GM03348 (cell line): Measurements from ENCODE around the gene KRTAP10-8.
"Not testable (repeated sequence)": the region's sequence is repeated elsewhere in the genome, so short reads cannot be mapped to it uniquely, and the experiment has no call there.

Experiments
- DNase-seq: peaks from one replicate; pipeline ENCODE4 v3.0.0; 2012; ENCODE audit warnings: low spot score

KRTAP10-8 gene

GRCh38 chr21:44579056-44579832, 32.6 kb upstream of the KRTAP10-8 start:
- no peak for DNase-seq

GRCh38 chr21:44579833-44580144, 32.1 kb upstream of the KRTAP10-8 start:
- no peak for DNase-seq

- DNase-seq = not testable (repeated sequence)
Measured at GRCh38 chr21:44580231-44580821, 31.6 kb upstream of the KRTAP10-8 start, which contains the start of gene KRTAP10-5. Gene KRTAP10-5, minus strand, starts transcription at chr21:44580604. Its CDS starts 26 bp downstream, at chr21:44580578.

DNA sequence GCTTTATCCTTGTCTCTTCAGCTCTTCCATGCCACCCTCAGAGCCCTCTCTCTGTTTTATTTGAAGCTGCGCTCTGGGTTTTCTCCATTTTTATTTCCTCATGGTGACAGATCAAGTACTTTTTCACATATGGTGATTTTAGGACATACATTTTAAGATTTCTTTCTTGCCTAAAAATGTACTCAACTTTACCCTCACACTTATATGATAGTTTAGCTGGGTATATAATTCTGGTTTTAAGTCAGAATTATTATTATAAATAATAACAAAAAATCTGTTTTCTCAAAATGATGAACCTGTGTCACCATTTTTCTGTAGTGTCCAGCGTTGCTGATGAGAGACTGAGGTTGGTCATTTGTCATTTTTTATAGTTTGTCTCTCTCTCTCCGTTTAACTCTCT, 30.7 kb upstream of the KRTAP10-8 start:
- DNase-seq = no peak

GRCh38 chr21:44582055-44582454, 29.8 kb upstream of the KRTAP10-8 start:
- no peak for DNase-seq

GRCh38 chr21:44583089-44583799, 28.6 kb upstream of the KRTAP10-8 start:
- no peak for DNase-seq

GRCh38 chr21:44583800-44584147, 28.1 kb upstream of the KRTAP10-8 start:
- DNase-seq = no peak

GRCh38 chr21:44585892-44586291, 26.0 kb upstream of the KRTAP10-8 start:
- no peak for DNase-seq

DNA sequence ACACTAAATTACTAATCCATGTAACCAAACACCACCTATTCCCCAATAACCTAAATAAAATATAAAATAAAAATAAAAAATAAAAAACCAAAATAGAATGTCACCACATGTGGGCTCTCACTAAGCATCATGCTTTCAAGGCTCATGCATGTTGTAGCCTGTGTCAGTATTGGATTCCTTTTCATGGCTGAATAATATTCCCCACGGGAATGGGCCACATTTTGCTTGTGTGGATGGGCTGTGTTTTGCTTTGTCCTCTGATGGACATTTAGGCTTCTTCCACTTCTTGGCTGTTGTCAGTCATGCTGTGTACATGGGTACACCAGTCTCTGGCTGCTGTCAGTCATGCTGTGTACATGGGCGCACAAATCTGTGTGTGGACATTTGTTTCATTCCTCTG, 22.8 kb upstream of the KRTAP10-8 start:
- DNase-seq = no peak

- DNase-seq = no peak
Measured at GRCh38 chr21:44589586-44590305, 22.1 kb upstream of the KRTAP10-8 start.

DNA sequence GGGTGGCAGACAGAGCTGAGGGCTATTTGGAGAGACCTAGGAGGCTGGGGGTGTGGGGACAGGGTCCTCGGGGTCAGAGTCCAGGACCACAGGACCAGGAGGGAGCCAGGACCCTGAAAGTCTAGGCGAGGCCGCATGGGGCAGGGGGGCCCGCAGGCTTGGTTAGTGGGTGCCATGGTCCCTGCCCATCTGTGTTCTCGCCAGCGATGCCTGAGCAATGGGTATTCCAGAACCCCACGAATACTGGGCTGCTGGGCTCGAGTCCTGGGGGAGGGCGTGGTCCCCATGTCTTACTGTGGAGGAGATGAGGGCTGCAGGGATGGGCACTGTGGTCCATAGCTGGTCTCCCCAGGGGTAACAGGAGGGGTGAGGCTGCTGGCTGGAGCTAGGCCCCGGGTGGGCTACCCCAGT, 21.6 kb upstream of the KRTAP10-8 start:
- no peak for DNase-seq

DNA sequence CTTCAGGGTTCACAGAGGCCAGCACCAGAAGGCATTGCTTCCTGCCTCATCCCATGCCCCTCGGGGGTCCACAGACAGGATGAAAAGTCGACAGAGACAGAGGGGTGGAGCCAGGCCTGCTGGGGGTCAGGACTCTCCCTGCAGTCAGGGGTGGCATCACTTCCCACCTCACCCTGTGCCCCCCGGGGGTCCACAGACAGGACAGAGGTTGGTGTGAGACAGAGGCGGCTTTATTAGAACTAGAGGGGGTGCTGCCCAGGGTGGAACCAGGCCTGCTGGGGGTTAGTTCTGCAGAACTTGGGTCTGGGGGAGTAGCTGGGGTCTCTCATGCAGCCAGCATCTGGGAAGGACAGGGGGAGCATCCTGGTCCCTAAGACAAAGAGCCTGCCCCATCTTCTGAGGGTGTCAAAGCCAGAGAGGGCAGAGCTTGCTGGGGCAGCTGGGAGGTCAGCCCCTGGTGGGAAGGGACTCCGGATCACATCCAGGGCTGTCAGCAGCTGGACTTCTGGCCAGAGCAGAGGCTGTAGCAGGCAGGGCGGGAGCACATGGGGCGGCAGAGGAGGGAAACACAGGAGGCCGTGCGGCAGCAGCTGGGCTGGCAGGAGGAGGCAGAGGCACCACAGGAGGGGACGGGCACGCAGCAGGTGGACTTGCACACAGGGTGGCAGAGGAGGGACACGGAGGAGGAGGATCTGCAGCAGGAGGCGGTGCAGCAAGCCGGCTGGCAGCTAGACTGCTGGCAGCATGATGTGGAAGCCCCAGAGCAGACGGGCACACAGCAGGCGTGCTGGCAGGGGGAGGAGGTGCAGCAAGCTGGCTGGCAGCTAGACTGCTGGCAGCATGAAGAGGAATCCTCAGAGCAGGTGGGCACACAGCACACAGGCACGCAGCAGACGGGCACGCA, 20.7 kb upstream of the KRTAP10-8 start:
- DNase-seq = not testable (repeated sequence)

DNA sequence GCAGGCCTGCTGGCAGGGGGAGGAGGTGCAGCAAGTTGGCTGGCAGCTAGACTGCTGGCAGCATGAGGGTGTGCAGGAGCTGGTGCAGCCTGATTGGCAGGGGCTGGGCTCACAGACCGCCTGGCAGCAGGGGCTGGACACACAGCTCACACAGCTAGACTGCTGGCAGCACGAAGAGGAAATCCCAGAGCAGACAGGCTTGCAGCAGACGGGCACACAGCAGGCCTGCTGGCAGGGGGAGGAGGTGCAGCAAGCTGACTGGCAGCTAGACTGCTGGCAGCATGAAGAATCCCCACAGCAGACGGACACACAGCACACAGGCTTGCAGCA, 20.1 kb upstream of the KRTAP10-8 start:
- DNase-seq = not testable (repeated sequence)

GRCh38 chr21:44592446-44593311, 19.2 kb upstream of the KRTAP10-8 start, which contains the start of gene KRTAP10-6:
Gene KRTAP10-6, minus strand, starts transcription at chr21:44592505. Its CDS starts 21 bp downstream, at chr21:44592484.
- DNase-seq = no peak

GRCh38 chr21:44593598-44594405, 18.1 kb upstream of the KRTAP10-8 start:
- no peak for DNase-seq

GRCh38 chr21:44594406-44594916, 17.4 kb upstream of the KRTAP10-8 start:
- DNase-seq = no peak

DNA sequence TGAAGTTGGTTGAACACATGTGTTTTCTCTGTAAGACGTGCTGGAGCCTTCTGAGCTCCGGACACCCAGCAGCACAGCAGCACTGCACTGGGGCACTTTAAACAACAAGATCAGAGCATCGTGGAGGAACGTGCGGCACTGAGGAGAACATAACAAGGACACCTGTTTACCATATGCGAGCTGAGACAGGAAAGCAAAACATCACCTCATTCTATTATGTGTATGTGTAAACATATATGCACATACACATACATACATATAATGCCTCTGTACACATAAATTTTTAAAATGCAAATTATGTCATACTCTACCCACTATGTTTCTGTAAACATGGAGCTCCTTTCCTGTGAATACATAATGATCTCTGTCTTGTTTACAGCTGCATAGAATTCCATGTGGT, 16.4 kb upstream of the KRTAP10-8 start:
- DNase-seq = no peak

DNA sequence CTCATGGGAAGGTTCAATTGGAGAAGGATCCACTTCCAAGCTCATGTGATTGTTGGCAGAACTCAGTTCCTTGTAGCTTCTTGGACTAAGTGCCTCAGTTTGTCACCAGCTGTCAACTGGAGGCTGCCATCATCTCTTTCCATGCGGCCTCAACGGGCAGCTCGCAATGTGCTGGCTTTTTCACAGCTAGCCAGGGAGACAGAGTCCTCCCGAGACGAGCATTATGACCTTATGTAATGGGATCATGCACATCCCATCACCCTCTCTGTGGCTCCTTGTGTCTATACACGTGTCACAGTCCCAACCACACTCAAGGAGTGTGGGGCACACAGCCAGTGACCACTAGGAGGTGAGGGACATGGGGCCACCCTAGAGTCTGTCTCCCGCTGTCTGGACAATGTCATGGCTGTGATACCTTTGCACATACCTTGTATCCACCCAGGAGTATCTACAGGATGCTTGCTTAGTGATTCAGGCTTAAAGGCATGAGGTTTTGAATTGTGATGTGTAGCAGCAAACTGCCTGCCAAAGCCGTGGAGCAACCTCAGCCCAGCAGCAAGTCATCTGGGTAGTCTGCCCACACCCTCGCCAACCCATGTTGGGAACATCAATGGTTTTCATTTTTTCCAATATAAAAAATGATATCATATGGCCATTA, 15.7 kb upstream of the KRTAP10-8 start:
- no peak for DNase-seq

- DNase-seq = no peak
Measured at GRCh38 chr21:44598061-44598460, 13.8 kb upstream of the KRTAP10-8 start.
